HCT116 (cell line): ENCODE data around the gene ABCB6. TPM values are rescaled to one million over a fixed set of nuclear protein-coding genes. Genes with fewer than 3 reads are reported as not detected.
A peak's percentile ranks its signal among the peaks of the same experiment; 100 is the strongest.

ENCODE experiments used
- ATAC-seq: fragments of 200-7000 bp; cut with Tn5 transposase; 2 replicates; pipeline ENCODE4 v1.9.1; 2020; ENCODE audit warnings: mild to moderate bottlenecking, moderate library complexity
- BruUV-seq: library from RNA; stranded (reverse); fragments of 400-500 nt; replicated peaks from 2 replicates; lab custom pipeline; 2021; lab: Mats Ljungman, UMichigan
- CTCF ChIA-PET: fragments of 300-600 bp; sonication (Branson Sonifier 250); formaldehyde crosslinking; loops from one replicate; lab custom pipeline; 2021; ENCODE audit warnings: antibody characterized with exemption; lab: Charles Lee
- POLR2A ChIA-PET: fragments of 300-600, 350-600 bp; sonication (Branson Sonifier 250); formaldehyde crosslinking; loops from one replicate; lab custom pipeline; 2021; ENCODE audit warnings: antibody characterized with exemption; lab: Charles Lee
- RAD21 ChIA-PET, 2 experiments: fragments of 300-600 bp; sonication (Branson Sonifier 250); formaldehyde crosslinking; loops; one replicate each; lab custom pipeline; 2023; ENCODE audit warnings: low total read pairs in 2 of 2; ENCODE audit not compliant: uncharacterized antibody in 2 of 2, unreplicated experiment in 2 of 2, low non-redundant PET in 1 of 2; lab: Charles Lee
- DNase-seq: peaks from one replicate; pipeline ENCODE4 v3.0.0-alpha.2; 2010; ENCODE audit warnings: low read depth, low spot score
- H2AFZ ChIP-seq: fragments of 200-600 bp; shearing (Covaris generic), sonication (generic); 2 replicates; pipeline ENCODE4 v1.6.1; 2017; ENCODE audit warnings: low read depth, mixed run types, mixed read lengths, antibody characterized with exemption, low read length; ENCODE audit not compliant: poor library complexity, severe bottlenecking
- H3K27ac ChIP-seq: 2 replicates; pipeline ENCODE4 v1.5.1; 2012; ENCODE audit warnings: low read depth, low read length
- H3K27me3 ChIP-seq: fragments of 200-600 bp; sonication (generic); 2 replicates; pipeline ENCODE4 v1.6.1; 2016; ENCODE audit warnings: mixed run types, low read length, mixed read lengths; ENCODE audit not compliant: insufficient read depth
- H3K36me3 ChIP-seq, 2 experiments: fragments of 200-500 bp in 1 of 2; fragments of 200-600 bp in 1 of 2; sonication (Bioruptor generic) in 1 of 2; sonication (generic) in 1 of 2; 2 replicates each; pipeline versions ENCODE4 v1.5.1 to v1.6.1; 2014 to 2016; ENCODE audit warnings: low read length in 2 of 2, inconsistent platforms in 1 of 2, mixed read lengths in 1 of 2, mixed run types in 1 of 2; ENCODE audit not compliant: insufficient read depth in 2 of 2, control insufficient read depth in 1 of 2
- H3K4me1 ChIP-seq, 2 experiments: fragments of 200-600 bp in 1 of 2; sonication (generic) in 1 of 2; 2 replicates each; pipeline versions ENCODE4 v1.5.1 to v1.6.1; 2012 to 2017; ENCODE audit warnings: low read length in 2 of 2, inconsistent platforms in 1 of 2, mild to moderate bottlenecking in 1 of 2, mixed read lengths in 1 of 2, mixed run types in 1 of 2, moderate library complexity in 1 of 2; ENCODE audit not compliant: insufficient read depth in 2 of 2, control insufficient read depth in 1 of 2
- H3K4me2 ChIP-seq: fragments of 200-600 bp; sonication (generic); 2 replicates; pipeline ENCODE4 v1.6.1; 2017; ENCODE audit warnings: mixed run types, low read length, mixed read lengths
- H3K4me3 ChIP-seq, 2 experiments: fragments of 200-600 bp in 1 of 2; sonication (generic) in 1 of 2; replicated peaks in 1 of 2; 2 replicates each; pipeline ENCODE4 v1.5.1; 2011 to 2016; ENCODE audit warnings: low read length in 2 of 2, control low read depth in 1 of 2, low read depth in 1 of 2, mild to moderate bottlenecking in 1 of 2, mixed read lengths in 1 of 2, mixed run types in 1 of 2
- H3K79me2 ChIP-seq: fragments of 200-600 bp; sonication (generic); 2 replicates; pipeline ENCODE4 v1.6.1; 2017; ENCODE audit warnings: mild to moderate bottlenecking, mixed run types, low read length, moderate library complexity, mixed read lengths; ENCODE audit not compliant: insufficient read depth
- H3K9ac ChIP-seq: fragments of 200-600 bp; sonication (generic); 2 replicates; pipeline ENCODE4 v1.6.1; 2016; ENCODE audit warnings: low read length, mixed read lengths
- H3K9me2 ChIP-seq: fragments of 200-600 bp; sonication (generic), shearing (Covaris generic); 2 replicates; pipeline ENCODE4 v1.6.1; 2017; ENCODE audit warnings: mixed run types, mild to moderate bottlenecking, moderate library complexity; ENCODE audit not compliant: insufficient read depth
- H3K9me3 ChIP-seq, 2 experiments: fragments of 200-500 bp in 1 of 2; fragments of 200-600 bp in 1 of 2; sonication (Bioruptor generic) in 1 of 2; sonication (generic) in 1 of 2; 2 replicates each; pipeline ENCODE4 v1.6.1; 2014 to 2017; ENCODE audit warnings: low read length in 2 of 2, mixed read lengths in 2 of 2, inconsistent platforms in 1 of 2, low read depth in 1 of 2, mild to moderate bottlenecking in 1 of 2, mixed run types in 1 of 2, moderate library complexity in 1 of 2; ENCODE audit not compliant: control insufficient read depth in 1 of 2, insufficient read depth in 1 of 2
- H4K20me1 ChIP-seq: fragments of 200-600 bp; sonication (generic), shearing (Covaris generic); 2 replicates; pipeline ENCODE4 v1.6.1; 2017; ENCODE audit warnings: mixed run types, mild to moderate bottlenecking, moderate library complexity; ENCODE audit not compliant: insufficient read depth
- ATF3 ChIP-seq: IDR thresholded peaks from 2 replicates; pipeline ENCODE4 v1.6.1; 2012
- CEBPB ChIP-seq: IDR thresholded peaks from 2 replicates; pipeline ENCODE4 v1.6.1; 2012; ENCODE audit warnings: low read depth
- FOSL1 ChIP-seq: IDR thresholded peaks from 2 replicates; pipeline ENCODE4 v1.6.1; 2012; ENCODE audit warnings: low read depth
- JUND ChIP-seq: IDR thresholded peaks from 2 replicates; pipeline ENCODE4 v1.6.1; 2012
- MAX ChIP-seq: IDR thresholded peaks from 2 replicates; pipeline ENCODE4 v1.6.1; 2012
- POLR2A ChIP-seq: IDR thresholded peaks from 2 replicates; pipeline ENCODE4 v1.7.0; 2011; ENCODE audit warnings: borderline replicate concordance; ENCODE audit not compliant: insufficient read depth, insufficient read length; ENCODE audit errors: extremely low read depth
- POLR2AphosphoS5 ChIP-seq: IDR thresholded peaks from 2 replicates; pipeline ENCODE4 v1.6.1; 2011; ENCODE audit warnings: mild to moderate bottlenecking, low read depth, low read length, moderate library complexity
- REST ChIP-seq: IDR thresholded peaks from 2 replicates; pipeline ENCODE4 v1.6.1; 2012; ENCODE audit warnings: low read depth
- SRF ChIP-seq: IDR thresholded peaks from 2 replicates; pipeline ENCODE4 v1.6.1; 2012; ENCODE audit warnings: low read depth
- TCF7L2 ChIP-seq: IDR thresholded peaks from 2 replicates; pipeline ENCODE4 v1.7.0; 2011; ENCODE audit warnings: borderline replicate concordance, inconsistent platforms; ENCODE audit not compliant: insufficient read depth, insufficient read length; ENCODE audit errors: extremely low read depth
- ZNF274 ChIP-seq: fragments of 200-500 bp; sonication (Bioruptor generic); IDR thresholded peaks from 2 replicates; pipeline ENCODE4 v1.6.1; 2014; ENCODE audit warnings: mild to moderate bottlenecking, low read depth, low read length, inconsistent platforms
- intact Hi-C: fragments of 100-400 bp; cut with micrococcal nuclease; formaldehyde crosslinking; loops from 2 replicates; pipeline ENCODE4 v1.10.0; 2022
- total RNA-seq: library from RNA; stranded (reverse); gene quantifications from one replicate; pipeline ENCODE4 v1.2.1, GENCODE V29; 2021; ENCODE audit not compliant: unreplicated experiment

The ABCB6 gene
- total RNA-seq, 1 experiment from 2014 or later: 24.5 TPM

GRCh38 chr2:219228911-219229304 is 10.2 kb upstream of the ABCB6 start:
- TF ChIP-seq ATF3: no peak
- peak; percentile 50 for TF ChIP-seq POLR2AphosphoS5
- Histone ChIP-seq H3K9me2 (no peaks in the 10 kb centered on the region), H4K20me1 (no peaks in the 10 kb centered on the region), H3K4me2 (peak overlapping the region; percentile 95), H3K79me2 (peaks cover 27% of the 10 kb centered on the region), H3K4me1 (peaks cover 6 to 18% of the 10 kb centered on the region in 2 experiments; a peak in 3 of 4 replicates), H3K27me3 (no peaks in the 10 kb centered on the region), H3K4me3 (peak overlapping the region; percentile 79 to 98), H3K27ac (peak overlapping the region; percentile 78), H3K9me3 (no peaks in the 10 kb centered on the region), H3K9ac (peak overlapping the region; percentile 85), H2AFZ (no peak overlapping the region), H3K36me3 (peaks cover 21 to 34% of the 10 kb centered on the region in 2 experiments; a peak in 3 of 4 replicates)
- POLR2A ChIA-PET: interaction anchor here (1.0 to 1.9 kb wide), 4 partner anchors 17 to 45 kb away, joined by 3 to 7 read pairs (median 4); partner anchors contain the start of genes GLB1L and STK16
- ATAC-seq (peak; percentile 27), DNase-seq (no peak)
- RAD21 ChIA-PET: no interaction called here
- no TSS peak for BruUV-seq
- intact Hi-C loops: loop anchor here (1.0 to 5.0 kb wide), 2 partner anchors 45 to 68 kb away; no protein-coding TSS in a partner anchor
- CTCF ChIA-PET: interaction anchor here (1.4 to 2.4 kb wide), 2 partner anchors 66 to 249 kb away, joined by 3 to 12 read pairs; no protein-coding TSS in a partner anchor

GRCh38 chr2:219228041-219228910 is 9.5 kb upstream of the ABCB6 start:
- Histone ChIP-seq H3K27ac (peak overlapping the region; percentile 78), H3K4me2 (peak overlapping the region; percentile 95), H2AFZ (no peak overlapping the region), H3K79me2 (peaks cover 27% of the 10 kb centered on the region), H3K9ac (peak overlapping the region; percentile 85), H3K4me3 (peak overlapping the region; percentile 79 to 98), H3K4me1 (peaks cover 6 to 18% of the 10 kb centered on the region in 2 experiments; a peak in 3 of 4 replicates), H3K27me3 (no peaks in the 10 kb centered on the region), H3K9me3 (no peaks in the 10 kb centered on the region), H4K20me1 (no peaks in the 10 kb centered on the region), H3K36me3 (peaks cover 21 to 32% of the 10 kb centered on the region in 2 experiments; a peak in 3 of 4 replicates), H3K9me2 (no peaks in the 10 kb centered on the region)
- POLR2A ChIA-PET: interaction anchor here (1.3 to 1.9 kb wide), 3 partner anchors 17 to 21 kb away, joined by 4 to 7 read pairs (median 4); partner anchors contain the start of genes GLB1L and STK16
- intact Hi-C loops: loop anchor here (5.0 kb wide), 1 partner anchor 69 kb away; no protein-coding TSS in a partner anchor
- BruUV-seq: TSS peak; percentile 51
- RAD21 ChIA-PET: no interaction called here
- TF ChIP-seq SRF (no peak), CEBPB (no peak), FOSL1 (no peak), JUND (no peak), POLR2A (no peak), ZNF274 (no peak), REST (no peak), POLR2AphosphoS5 (no peak), MAX (no peak), ATF3 (no peak), TCF7L2 (no peak)
- CTCF ChIA-PET: interaction anchor here (0.9 to 2.4 kb wide), 2 partner anchors 67 kb away, joined by 3 to 12 read pairs; no protein-coding TSS in a partner anchor
- no peak for ATAC-seq
- DNase-seq: no peak
